Measurements from ENCODE around the gene PCDHGB3. TPM values are rescaled to one million over a fixed set of nuclear protein-coding genes. Genes with fewer than 3 reads are reported as not detected.

Gene PCDHGB3
- total RNA-seq (2022; extraction: Qiagen RNA extraction), result 0.09 to 0.43 TPM (median 0.21 TPM) in 5 replicates

GRCh38 chr5:141369994-141370848 lies at the start of gene PCDHGB3:
Gene PCDHGB3 (plus strand): TSS chr5:141370242. CDS start chr5:141370395, 153 bp downstream.

GRCh38 chr5:141330299-141331080 lies 39.6 kb upstream of the PCDHGB3 start, which contains the start of gene PCDHGA1:
Gene PCDHGA1 (plus strand): TSS chr5:141330514.

GRCh38 chr5:141338538-141339306 lies 31.3 kb upstream of the PCDHGB3 start, which contains the start of gene PCDHGA2:
Gene PCDHGA2 (plus strand): TSS chr5:141338760.

GRCh38 chr5:141343242-141343952 lies 26.6 kb upstream of the PCDHGB3 start, which contains the start of gene PCDHGA3:
Gene PCDHGA3 (plus strand): TSS chr5:141343829. CDS start chr5:141344034, 205 bp downstream.

GRCh38 chr5:141349917-141350619 lies 20.0 kb upstream of the PCDHGB3 start, which contains the start of gene PCDHGB1:
Gene PCDHGB1 (plus strand): TSS chr5:141350099. CDS start chr5:141350261, 162 bp downstream.

GRCh38 chr5:141354900-141355469 lies 15.1 kb upstream of the PCDHGB3 start, which contains the start of gene PCDHGA4:
Gene PCDHGA4 (plus strand): TSS chr5:141355021. CDS start chr5:141355108, 87 bp downstream.

GRCh38 chr5:141359790-141360426 lies 10.1 kb upstream of the PCDHGB3 start, which contains the start of gene PCDHGB2:
Gene PCDHGB2 (plus strand): TSS chr5:141359994. CDS start chr5:141360136, 142 bp downstream.

GRCh38 chr5:141363952-141364660 lies 5.9 kb upstream of the PCDHGB3 start, which contains the start of gene PCDHGA5:
Gene PCDHGA5 (plus strand): TSS chr5:141364162. CDS start chr5:141364331, 169 bp downstream.

GRCh38 chr5:141373673-141374317 lies 3.8 kb downstream of the PCDHGB3 start, which contains the start of gene PCDHGA6:
Gene PCDHGA6 (plus strand): TSS chr5:141373891. CDS start chr5:141374084, 193 bp downstream.

GRCh38 chr5:141382469-141383294 lies 12.6 kb downstream of the PCDHGB3 start, which contains the start of gene PCDHGA7:
Gene PCDHGA7 (plus strand): TSS chr5:141382742. CDS start chr5:141382900, 158 bp downstream.

GRCh38 chr5:141387557-141388311 lies 17.7 kb downstream of the PCDHGB3 start, which contains the start of gene PCDHGB4:
Gene PCDHGB4 (plus strand): TSS chr5:141387698. CDS start chr5:141387885, 187 bp downstream.

GRCh38 chr5:141392429-141393198 lies 22.6 kb downstream of the PCDHGB3 start, which contains the start of gene PCDHGA8:
Gene PCDHGA8 (plus strand): TSS chr5:141392633. CDS start chr5:141392814, 181 bp downstream.

GRCh38 chr5:141397756-141398551 lies 27.9 kb downstream of the PCDHGB3 start, which contains the start of gene PCDHGB5:
Gene PCDHGB5 (plus strand): TSS chr5:141397947. CDS start chr5:141398128, 181 bp downstream.

GRCh38 chr5:141402553-141403243 lies 32.7 kb downstream of the PCDHGB3 start, which contains the start of gene PCDHGA9:
Gene PCDHGA9 (plus strand): TSS chr5:141402778. CDS start chr5:141402953, 175 bp downstream.

